GM19351 (cell line): ENCODE measurements around the gene USP15.
A peak's percentile ranks its signal among the peaks of the same experiment; 100 is the strongest.

Experiments used
- ATAC-seq: cut with Tn5 transposase; IDR thresholded peaks from one replicate; pipeline ENCODE4 v1.9.1; 2021; ENCODE audit warnings: mild to moderate bottlenecking, moderate library complexity; ENCODE audit not compliant: unreplicated experiment

The USP15 gene

DNA sequence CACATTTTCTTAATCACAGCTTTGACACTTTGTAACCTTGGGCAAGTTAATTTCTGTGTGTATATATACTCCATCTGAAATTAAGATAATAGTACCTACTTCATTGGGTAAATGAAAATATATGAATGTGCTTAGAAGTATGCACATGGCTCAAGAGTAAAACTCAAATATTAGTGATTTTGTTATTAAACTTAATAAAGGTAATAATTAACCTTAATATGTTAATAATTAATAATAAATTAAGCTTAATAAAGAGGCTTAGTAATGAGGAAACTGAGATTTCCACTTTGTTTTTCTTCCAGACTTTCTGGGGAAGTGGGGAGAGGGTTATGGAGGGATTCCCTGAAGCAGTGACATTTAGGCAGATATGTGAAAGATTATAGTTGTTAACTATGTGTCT lies 19.8 kb downstream of the USP15 start:
- ATAC-seq = no peak

DNA sequence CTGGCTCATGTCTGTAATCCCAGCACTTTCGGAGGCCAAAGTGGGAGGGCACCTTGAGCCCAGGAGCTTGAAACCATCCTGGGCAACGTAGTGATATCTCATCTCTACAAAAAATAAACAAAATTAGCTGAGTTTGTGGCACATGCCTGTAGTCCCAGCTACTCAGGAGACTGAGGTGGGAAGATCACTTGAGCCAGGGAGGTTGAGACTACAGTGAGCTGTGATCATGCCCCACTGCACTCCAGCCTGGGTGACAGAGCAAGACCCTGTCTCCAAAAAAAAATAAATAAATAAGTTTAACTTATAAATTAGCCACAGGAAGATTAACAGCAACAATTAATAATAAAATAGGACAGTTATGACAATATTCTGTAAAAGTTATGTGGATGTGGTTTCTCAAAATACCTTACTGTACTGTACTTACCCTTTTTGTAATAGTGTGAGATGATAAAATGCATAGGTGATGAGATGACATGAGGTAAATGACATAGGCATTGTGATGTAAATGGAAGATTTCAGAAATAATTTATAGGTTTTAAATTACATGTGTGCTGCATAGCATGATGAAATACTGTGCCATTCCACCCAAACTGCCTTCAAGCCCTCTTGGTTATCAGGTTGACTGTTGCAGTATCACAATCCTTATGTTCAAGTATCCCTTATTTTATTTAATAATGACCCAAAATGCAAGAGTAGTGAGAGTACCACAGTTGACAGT lies 22.0 kb downstream of the USP15 start:
- no peak for ATAC-seq

DNA sequence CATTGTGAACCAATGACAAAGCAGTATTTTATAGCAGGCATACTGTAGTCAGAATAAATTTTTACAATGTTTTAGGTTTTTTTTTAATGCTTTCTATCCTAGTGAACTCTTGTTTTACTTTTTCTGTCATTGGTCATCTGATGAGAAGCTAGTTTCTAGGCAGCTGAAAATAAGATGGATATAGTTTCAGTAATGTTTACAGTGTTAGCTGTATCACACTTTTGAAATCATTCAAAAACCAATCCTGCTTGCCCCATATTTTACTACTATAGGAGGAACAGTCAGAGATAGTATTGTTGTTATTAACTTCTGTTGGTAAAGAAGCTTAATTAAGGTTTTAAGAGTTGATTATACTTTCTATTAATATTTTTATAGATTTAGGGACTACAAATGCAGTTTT lies 24.5 kb downstream of the USP15 start:
- ATAC-seq = no peak

DNA sequence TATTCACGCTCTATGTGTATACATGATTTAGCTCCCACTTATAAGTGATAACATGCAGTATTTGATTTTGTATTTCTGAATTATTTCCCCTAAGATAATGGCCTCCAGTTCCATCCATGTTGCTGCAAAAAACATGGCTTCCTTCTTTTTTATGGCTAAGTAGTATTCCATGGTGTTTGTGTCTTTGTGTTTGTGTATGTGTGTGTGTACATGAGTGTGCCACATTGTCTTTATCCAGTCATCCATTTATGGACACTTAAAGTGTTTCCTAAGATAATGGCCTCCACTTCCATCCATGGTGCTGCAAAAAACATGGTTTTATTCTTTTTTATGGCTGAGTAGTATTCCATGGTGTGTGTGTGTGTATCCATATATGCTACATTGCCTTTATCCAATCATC lies 25.1 kb downstream of the USP15 start:
- no peak for ATAC-seq

DNA sequence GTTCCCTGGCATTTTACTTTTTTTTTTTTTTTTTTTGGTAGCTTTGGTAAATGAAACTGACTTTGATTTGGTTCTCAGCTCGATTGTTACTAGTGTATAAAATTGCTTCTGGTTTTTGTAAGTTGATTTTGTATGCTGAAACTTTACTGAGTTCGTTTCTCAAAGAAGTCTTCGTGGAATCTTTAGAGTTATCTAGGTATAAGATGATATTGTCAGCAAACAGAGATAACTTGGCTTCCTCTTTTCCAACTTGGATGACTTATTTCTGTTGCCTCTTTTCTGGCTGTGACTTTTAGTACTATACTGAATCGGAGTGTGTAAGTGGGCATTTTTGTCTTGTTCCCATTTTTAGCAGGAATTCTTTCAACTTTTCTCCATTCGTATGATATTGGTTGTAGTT lies 28.1 kb downstream of the USP15 start:
- ATAC-seq = no peak

DNA sequence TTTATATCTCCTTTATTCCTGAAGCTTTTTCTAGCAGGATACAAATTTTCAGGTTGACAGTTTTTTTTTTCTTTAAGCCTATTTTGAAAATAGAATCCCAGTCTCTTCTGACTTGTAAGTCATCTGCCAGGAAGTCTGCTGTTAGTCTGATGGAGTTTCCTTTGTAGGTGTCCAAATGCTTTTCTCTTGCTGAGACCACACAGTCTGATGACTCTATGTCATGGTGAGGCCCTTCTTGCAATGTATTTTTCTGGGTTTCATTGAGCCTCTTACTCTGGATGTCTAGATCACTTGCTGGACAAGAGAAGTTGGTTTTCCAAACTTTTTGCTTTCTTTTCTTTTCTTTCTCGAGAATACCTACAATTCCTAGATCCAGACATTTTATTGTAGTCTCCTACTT lies 30.6 kb downstream of the USP15 start:
- no peak for ATAC-seq

DNA sequence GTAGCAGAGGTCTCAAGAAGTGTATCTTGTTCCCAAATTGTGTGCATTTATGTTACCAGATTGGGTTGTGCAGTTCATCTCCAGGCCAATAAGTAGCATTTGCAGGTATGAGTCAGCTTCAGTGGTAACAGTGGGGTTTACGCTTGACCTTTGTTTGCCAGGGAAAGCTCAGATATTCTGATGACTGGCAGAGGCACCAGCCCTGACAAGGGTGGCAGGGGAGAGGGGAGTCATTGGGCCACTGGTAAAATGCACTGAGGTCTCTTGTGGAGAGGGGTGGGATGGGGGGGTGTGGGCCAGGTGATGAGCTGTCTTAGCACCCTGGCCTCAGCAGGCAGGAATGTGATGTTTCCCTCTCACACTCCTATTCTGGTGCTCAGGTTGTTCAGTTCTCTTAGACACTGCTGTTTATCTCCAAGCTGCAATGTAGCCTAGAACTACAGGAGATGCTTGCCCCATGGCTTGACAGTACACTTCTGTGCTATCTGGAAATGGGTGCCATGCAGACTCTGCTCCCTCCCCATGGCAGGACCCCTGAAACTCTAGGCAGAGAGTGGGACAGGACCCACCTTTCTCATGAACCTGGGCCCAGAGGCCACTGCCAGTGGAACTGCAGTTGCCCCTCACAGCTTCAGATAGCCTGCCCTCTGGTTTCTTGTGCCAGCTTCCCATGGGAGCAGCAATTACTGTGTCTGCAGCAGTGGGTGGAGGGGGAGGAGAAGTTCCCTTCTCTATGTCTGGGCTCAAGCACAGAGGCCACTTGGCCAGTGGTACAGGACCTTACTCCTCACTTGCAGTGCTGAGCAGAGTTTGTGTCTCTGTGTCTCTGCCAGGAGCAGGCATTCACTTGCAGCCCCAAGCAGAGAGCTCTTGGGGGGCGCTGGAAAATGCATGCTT lies 31.9 kb downstream of the USP15 start:
- ATAC-seq = peak; percentile 44

DNA sequence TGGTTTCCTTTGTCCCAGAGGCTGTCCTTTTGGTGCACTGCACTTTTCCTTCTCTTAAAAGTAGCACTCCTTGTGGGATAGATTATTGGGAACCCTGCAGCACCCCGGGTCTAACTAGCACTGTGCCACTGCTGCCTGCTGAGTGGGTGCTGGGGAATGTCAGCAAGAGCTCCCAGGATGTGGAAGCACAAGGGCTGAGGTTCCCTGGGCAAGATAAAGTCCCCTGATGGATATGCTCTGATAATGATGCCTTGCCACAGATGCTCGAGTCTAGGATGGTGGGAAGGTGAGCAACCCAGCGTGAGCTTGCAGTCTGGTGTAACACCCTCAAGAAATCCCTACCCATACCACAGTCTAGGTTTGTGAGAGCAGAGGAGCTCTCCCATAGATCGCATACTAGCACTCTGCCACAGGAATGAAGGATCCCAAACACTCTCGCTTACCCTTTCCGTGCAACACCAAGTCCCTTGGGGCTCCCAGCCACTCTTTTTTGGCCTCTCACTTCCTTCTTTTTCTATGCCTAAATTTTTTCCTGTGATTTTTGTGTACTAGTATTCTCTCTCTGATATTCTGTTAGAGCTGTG lies 32.6 kb downstream of the USP15 start:
- ATAC-seq = peak; percentile 13

DNA sequence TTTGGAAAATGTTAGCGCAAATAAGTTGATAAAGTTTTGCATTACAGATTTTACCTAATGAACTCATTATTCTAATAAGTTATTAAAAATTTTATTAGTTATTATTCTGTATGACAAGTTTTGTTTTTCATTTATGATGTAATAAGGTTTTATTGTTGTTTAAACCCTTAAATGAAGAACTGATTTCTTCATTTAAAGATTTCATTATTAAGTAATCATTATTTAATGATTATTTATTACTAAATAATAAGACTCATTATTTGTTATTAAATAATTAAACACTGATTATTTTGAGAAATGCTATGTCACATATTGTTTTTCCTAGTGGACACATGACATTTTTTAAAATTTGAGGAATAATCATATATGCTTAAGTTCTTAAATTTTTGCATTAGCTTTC lies 34.2 kb downstream of the USP15 start:
- no peak for ATAC-seq

DNA sequence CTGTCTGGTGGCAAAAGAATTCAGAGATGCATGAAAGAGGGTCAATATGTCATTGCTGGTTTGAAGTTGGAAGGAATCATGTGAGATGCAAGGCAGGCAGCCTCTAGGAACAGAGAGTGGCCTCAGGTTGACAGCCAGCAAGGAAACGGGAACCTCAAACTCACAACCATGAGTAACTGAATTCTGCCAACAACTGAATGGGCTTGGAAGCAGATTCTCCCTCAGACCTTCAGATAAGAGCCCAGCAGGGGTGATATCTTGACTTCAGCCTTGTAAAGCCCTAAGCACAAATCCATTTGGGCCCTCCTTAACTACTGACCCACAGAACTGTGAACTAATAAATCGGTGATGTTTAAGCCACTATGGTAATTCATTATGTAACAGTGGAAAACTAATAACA lies 35.8 kb downstream of the USP15 start:
- ATAC-seq = no peak

DNA sequence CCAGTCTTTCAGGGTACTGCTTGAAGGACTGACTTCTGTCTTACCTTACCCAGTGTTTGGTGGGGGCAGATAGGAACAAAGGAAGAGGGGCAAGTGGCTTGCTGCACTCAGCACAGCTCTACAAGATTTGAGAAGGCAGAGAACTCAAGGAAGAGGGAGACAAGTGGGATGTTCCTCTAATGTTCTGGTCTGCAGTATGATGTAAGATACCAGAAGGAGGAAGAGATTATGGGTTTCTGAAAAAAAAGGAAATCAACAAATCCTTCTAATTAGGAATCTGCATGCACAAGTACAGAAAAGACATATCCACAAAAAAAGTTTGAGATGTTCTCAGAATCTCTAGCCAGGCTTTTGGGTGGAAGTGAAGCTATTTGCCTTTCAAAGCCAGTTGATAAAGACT lies 37.1 kb downstream of the USP15 start:
- ATAC-seq = no peak

DNA sequence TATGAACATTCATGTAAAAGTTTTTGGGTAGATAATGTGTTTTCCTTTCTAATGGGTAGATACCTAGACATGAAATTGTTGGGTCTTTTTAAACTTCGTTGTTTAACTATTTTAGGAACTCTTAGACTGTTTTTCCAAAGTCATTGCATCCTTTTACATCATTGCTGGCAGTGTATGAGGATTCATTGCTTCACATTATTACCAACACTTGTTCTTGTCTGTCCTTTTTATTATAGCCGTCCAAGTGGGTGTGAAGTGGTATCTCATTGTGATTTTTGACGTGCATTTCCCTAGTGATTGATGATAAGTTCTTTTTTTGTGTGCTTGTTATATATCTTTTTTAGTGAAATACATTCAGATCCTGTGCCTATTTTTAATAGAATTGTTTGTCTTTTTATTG lies 39.4 kb downstream of the USP15 start:
- ATAC-seq = no peak

DNA sequence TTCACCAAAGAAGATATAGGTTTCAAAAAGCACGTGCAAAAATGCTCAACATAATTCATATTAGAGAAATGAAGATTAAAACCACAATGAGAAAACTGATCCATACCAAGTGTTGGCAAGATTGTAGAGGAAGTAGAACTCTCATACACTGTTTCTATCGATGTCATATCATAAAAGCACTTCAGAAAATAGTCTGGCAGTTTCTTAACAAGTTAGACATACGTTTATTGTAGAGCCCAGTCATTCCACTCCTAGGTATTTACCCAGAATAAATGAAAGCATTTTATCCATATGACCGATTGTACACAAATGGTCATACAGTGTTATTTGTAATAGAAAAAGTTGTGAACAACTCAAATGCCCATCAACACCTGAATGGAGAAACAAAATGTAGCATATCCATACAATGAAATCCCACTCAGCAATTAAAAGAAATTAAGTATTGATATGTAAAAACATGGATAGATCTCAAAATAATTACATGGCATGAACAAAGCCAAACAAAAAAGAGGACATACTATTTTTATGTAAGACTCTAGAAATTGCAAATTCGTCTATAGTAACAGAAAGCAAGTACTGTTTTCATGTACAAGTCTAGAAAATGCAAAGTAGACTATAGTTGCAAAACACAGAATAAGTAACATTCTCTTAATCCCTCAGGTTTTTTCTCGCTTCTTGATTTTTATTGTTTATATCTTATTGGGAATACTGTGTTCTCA lies 41.0 kb downstream of the USP15 start:
- ATAC-seq = peak; percentile 64

DNA sequence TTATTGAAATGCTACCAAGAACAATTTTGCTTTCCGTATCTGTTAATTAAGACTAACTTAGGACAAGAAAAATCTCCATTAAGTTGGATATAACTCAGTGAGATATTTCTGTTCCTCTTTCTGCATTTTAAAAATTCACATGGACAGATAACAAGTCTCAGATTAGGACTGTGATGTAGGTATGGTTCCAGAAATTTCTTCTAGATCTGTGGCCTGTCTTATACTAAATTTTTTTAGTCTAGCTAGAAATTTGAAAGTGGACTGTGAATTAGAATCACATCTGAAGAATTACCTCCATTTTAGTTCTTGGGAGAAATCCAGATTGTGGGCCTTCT lies 41.6 kb downstream of the USP15 start:
- ATAC-seq = no peak

DNA sequence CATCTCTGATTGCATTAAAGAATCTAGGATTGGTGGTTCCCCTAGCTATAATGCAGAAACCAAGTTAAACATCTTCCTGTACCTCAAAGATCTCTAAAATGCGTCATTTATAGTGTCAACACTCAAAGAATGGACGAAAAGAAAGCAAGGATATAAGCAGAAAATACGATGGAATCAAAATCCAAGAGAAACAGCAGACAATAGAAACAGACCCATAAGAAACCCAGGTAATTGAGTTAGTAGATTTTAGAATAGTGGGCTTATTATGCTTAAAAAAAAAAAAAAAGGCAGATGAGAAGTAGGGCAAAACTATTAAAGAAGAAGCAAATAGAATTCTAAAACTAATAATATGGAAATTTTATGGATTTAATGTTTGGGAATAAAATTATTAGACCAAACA lies 44.4 kb downstream of the USP15 start:
- ATAC-seq = no peak

DNA sequence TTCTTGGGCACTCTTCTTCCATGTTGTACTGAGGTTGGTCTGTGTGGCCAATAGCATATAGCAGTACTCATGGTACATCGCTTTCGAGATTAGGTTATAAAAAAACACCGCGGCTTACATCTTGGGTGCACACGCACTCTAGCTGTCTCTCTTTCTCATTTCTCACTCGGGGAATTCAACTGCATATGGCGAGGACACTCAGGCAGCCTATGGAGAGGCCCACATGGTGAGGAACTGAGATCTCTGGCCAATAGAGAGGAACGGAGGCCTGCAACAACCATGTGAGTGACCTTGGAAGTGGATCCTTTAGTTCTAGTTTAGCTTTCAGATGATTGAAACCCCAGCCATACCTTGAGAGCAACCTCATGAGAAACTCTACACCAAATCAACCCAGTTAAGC lies 45.6 kb downstream of the USP15 start:
- ATAC-seq = no peak

DNA sequence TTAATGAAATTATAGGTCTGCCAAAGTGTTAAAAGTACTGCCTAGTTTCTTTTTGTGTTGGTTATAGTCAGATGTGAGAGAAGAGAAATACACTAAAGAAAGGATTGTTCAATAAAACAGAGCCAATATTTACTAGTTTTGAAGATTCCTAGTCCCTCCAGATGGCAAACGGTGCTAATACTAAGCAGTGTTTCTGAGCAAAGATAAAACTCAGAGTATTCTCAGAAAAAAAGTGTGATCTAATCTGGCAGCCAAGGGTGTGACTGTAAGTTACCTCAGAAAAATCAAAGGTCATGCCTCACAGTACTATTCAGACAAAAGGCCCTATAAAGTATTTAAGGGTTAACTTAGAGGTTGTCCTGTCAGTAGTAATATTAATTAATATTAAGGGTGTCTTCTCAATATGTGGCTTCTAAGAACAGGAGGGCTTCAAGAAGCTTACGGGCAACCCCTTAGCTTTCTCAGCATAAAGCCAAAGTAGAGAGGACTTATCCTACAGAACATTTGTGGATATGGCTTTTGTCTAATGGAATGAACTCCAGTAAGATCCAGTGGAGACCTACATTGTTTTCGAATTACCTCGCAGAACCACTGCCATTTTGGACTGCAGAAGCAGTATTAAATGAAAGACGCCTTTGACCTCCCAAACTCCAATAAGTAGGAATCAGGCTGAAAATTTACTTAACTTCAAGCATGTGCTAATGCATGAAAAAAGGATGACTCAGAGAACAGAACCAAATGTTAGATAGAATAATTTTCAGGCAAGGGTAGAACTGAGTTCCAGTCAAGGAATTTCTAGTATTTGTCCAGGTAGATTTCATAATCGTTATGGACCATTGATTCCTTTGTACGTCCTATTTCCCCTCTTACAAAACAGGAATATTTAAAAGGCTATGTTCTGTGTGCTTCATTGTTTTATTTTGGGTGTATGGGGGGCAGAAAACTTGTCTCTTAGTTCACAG lies 46.6 kb downstream of the USP15 start:
- no peak for ATAC-seq

DNA sequence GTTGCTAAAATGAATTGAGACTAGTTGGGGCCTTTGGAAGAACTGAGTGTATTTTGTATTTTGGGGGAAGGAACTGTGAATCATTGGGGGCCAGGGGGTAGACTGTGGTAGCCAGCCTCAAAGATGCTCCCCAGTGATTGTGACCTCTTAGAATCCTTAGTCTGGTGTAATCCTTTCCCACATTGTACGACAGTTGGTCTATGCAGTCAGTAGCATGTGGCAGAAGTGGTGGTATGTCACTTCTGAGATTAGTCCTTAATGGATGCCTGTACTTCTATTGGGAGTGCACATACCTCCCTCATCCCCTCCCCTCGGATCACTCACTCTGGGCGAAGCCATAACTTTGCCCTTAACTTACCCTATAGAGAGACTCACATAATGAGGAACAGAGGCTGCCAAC lies 48.0 kb downstream of the USP15 start:
- no peak for ATAC-seq

DNA sequence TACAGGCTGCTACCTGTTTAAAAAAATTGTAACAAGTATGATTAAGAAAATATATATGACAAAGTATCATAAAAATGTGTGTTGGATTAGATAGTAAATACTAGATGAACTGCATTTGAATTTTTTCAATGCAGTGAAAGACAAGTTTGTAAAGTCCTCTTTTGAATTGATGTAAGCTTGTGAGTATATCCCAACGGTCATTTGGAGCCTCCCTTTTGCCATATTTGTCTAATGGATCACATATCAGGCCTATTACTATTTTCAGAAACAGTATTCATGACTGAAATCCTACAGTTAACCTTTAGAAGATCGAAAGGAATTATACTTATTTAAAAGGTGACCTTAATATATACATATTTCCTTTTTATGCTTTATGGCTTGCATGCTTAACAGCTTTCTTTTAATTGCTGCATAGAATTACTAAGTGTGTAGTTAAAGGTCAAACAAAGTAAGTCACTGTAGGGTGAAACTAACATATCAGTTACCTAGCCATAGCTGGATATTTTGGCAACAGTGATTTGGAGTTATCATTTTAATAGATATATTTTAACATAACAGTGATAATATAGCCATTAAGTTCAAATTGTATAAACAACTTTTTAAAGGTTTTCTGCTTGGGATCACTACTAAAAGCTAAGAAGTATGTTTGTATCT lies 53.6 kb downstream of the USP15 start:
- no peak for ATAC-seq

DNA sequence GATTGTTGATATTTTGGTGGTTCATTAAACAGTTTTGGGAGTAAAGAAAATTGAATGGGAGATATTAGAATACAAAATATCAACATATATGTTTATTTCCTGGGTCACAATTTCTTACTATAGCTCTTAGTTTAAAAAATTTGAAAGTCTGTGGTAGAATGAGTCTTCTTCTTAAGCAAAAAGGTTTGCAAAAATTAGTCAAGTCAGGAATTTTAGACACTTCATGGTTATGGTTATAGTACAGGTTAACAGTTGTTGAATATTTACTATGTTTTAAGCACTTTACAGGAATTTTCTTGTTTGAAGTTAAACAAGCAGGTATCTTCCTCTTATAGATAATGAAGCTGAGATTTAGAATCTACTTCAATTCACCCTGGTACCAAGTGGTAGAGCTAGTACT lies 56.8 kb downstream of the USP15 start:
- ATAC-seq = no peak
